Measurements from ENCODE around the gene PACRG. TPM values are rescaled to one million over a fixed set of nuclear protein-coding genes. Genes with fewer than 3 reads are reported as not detected.

PACRG gene
- total and polyA plus RNA-seq, 2 of the 4 experiments (the other 2 are of a cell fraction) = not detected

- ATAC-seq (ENCODE audit: low read depth) (no peak), DNase-seq (no peak)
- WGBS, 2 experiments (ENCODE audit: extremely low coverage in 2 of 2, insufficient read length in 1 of 2) = 70% methylated on average over 2 of the region's 8 CpGs; no CpG with 5 or more reads in 1 of the 2 experiments
- ChIA-PET POLR2A (ENCODE audit: unreplicated experiment) (interaction anchor here (0.7 kb wide), 1 partner anchor 1080 kb away, joined by 3 read pairs; no protein-coding TSS in a partner anchor), CTCF (interaction anchor here (1.0 kb wide), 1 partner anchor 9 kb away, joined by 3 read pairs; no protein-coding TSS in a partner anchor)
- Histone ChIP-seq H4K8ac (ENCODE audit: low read depth in 2 of 2, low read length in 2 of 2) (no peak overlapping the region), H3K9me3 (ENCODE audit: control insufficient read depth, insufficient read depth, low read length) (peaks cover 4% of the 10 kb centered on the region; the same call in 1 of the 2 replicates), H3K4me1 (ENCODE audit: control insufficient read depth, insufficient read depth, low read length) (no peaks in the 10 kb centered on the region), H3K36me3 (ENCODE audit: control insufficient read depth, insufficient read depth, low read length) (no peaks in the 10 kb centered on the region), H2BK15ac (ENCODE audit: low read depth, low read length) (no peak overlapping the region), H3K9ac (ENCODE audit: low read depth, low read length) (no peak overlapping the region), H3K4me2 (ENCODE audit: low read depth, low read length) (no peak overlapping the region), H2AFZ (replicated peaks; ENCODE audit: low read length, poor library complexity) (no peak overlapping the region), H3K4ac (ENCODE audit: low read depth, low read length) (no peak overlapping the region), H3K23ac (ENCODE audit: low read depth, low read length) (no peak overlapping the region), H3K9me1 (ENCODE audit: insufficient read depth, low read length) (no peaks in the 10 kb centered on the region), H4K5ac (ENCODE audit: low read depth, low read length) (no peak overlapping the region), H2BK20ac (ENCODE audit: low read depth, low read length) (no peak overlapping the region), H2BK120ac (ENCODE audit: low read depth, low read length) (no peak overlapping the region), H3K4me3 (ENCODE audit: insufficient read depth, low read depth, low read length) (no peak overlapping the region), H2AK9ac (replicated peaks; ENCODE audit: low read depth, low read length, poor library complexity) (no peak overlapping the region), H3K27ac (ENCODE audit: insufficient read depth, low read length) (no peak overlapping the region), H4K20me1 (ENCODE audit: insufficient read depth, low read length) (no peaks in the 10 kb centered on the region), H3K56ac (ENCODE audit: extremely low read depth, insufficient read depth, low read length) (no peak overlapping the region), H3K18ac (ENCODE audit: low read depth, low read length) (no peak overlapping the region), H2BK5ac (ENCODE audit: low read depth, low read length, poor library complexity, severe bottlenecking) (no peak overlapping the region), H3K27me3 (ENCODE audit: control insufficient read depth, insufficient read depth, low read length) (no peaks in the 10 kb centered on the region), H3K79me1 (ENCODE audit: low read depth in 1 of 2, low read length in 2 of 2) (no peaks in the 10 kb centered on the region), H4K91ac (ENCODE audit: insufficient read depth, low read depth, low read length) (no peak overlapping the region), H2AK5ac (ENCODE audit: low read depth, low read length) (no peak overlapping the region), H3K14ac (replicated peaks; ENCODE audit: low read depth, low read length) (no peak overlapping the region)
- in situ Hi-C loops (cut with MboI; ENCODE audit: low sequenced_read_pairs) (no loop called here), intact Hi-C loops (cut with micrococcal nuclease) (no loop called here), dilution Hi-C loops (cut with HindIII; ENCODE audit: low sequenced_read_pairs, unreplicated experiment) (no loop called here)
- no peak for TF ChIP-seq RAD21 (IDR thresholded peaks at IDR 0.05; ENCODE audit: low read length)
- no peak for TF ChIP-seq MAZ (IDR thresholded peaks at IDR 0.05; ENCODE audit: borderline replicate concordance, low read depth, low read length)
- TF ChIP-seq MXI1 (IDR thresholded peaks at IDR 0.05; ENCODE audit: borderline replicate concordance, low read depth, low read length) = no peak
- TF ChIP-seq BHLHE40 (IDR thresholded peaks at IDR 0.05; ENCODE audit: low read depth, low read length) = no peak
- no peak for TF ChIP-seq USF2 (IDR thresholded peaks at IDR 0.05; ENCODE audit: low read depth, low read length)
- no peak for TF ChIP-seq CTCF (conservative IDR thresholded peaks at IDR 0.05; ENCODE audit: low read depth, low read length)
- TF ChIP-seq SMC3 (IDR thresholded peaks at IDR 0.05; ENCODE audit: low read depth, low read length) = no peak
- no TSS peak for BruUV-seq (replicated peaks)
These were observed 213.4 kb downstream of the PACRG start for GRCh38 chr6:162941128-162941527.
